Uterus (tissue), 4 donors: ENCODE measurements around the gene RTP3. TPM values are rescaled to one million over a fixed set of nuclear protein-coding genes. Genes with fewer than 3 reads are reported as not detected.

ENCODE experiments used
- DNase-seq, 2 donors: peaks; one replicate each; pipeline ENCODE4 v3.0.0-alpha.2; 2019 to 2020
- H3K27ac ChIP-seq, 2 donors: fragments of 200-600 bp; sonication (generic); 1 replicate in 1 of 2; 2 replicates in 1 of 2; pipeline ENCODE4 v1.5.1; 2016 to 2018
- H3K27me3 ChIP-seq, 2 donors: fragments of 200-600 bp; sonication (generic); one replicate each; pipeline ENCODE4 v1.5.1; 2018 to 2019; ENCODE audit warnings: control low read depth in 1 of 2
- H3K36me3 ChIP-seq, 2 donors: fragments of 200-600 bp; sonication (generic); one replicate each; pipeline ENCODE4 v1.5.1; 2019; ENCODE audit warnings: control low read depth in 1 of 2
- H3K4me1 ChIP-seq, 2 donors: fragments of 200-600 bp; sonication (generic); one replicate each; pipeline ENCODE4 v1.5.1; 2018 to 2019; ENCODE audit warnings: control low read depth in 1 of 2
- H3K4me3 ChIP-seq, 2 donors: fragments of 200-600 bp; sonication (generic); 1 replicate in 1 of 2; 2 replicates in 1 of 2; pipeline ENCODE4 v1.5.1; 2018 to 2019; ENCODE audit warnings: mild to moderate bottlenecking in 1 of 2
- H3K9me3 ChIP-seq, 2 donors: fragments of 200-600 bp; sonication (generic); one replicate each; pipeline ENCODE4 v1.5.1; 2019; ENCODE audit warnings: control low read depth in 1 of 2
- POLR2A ChIP-seq, 2 donors: fragments of 450-650 bp; IDR thresholded peaks; one replicate each; pipeline ENCODE4 v1.6.1; 2016; ENCODE audit warnings: antibody characterized with exemption in 2 of 2, mild to moderate bottlenecking in 1 of 2, moderate library complexity in 1 of 2
- intact Hi-C: fragments of 100-400 bp; cut with DNase I; formaldehyde crosslinking; loops from one replicate; pipeline ENCODE4 v1.15.1; 2023; ENCODE audit warnings: low total_unique reads
- total RNA-seq, 4 donors: library from RNA; depleted of rRNA in 3 of 4; stranded (reverse); fragments of >200 nt in 3 of 4; gene quantifications; one replicate each; pipeline versions ENCODE4 v1.1.0 to v1.2.4, GENCODE V29; 2014 to 2023
- TF ChIP-seq, protein P1 (sequence below), 4 experiments: fragments of 200-600 bp in 2 of 4; fragments of 450-650 bp in 2 of 4; sonication (generic) in 2 of 4; IDR thresholded peaks; one replicate each; pipeline ENCODE4 v1.5.1; 2016 to 2019; ENCODE audit warnings: antibody characterized with exemption in 4 of 4, mild to moderate bottlenecking in 2 of 4, moderate library complexity in 1 of 4
- donor health status: DM: yes; HTN: yes; CAD: no.

The RTP3 gene
- total RNA-seq, 4 donors from 2014 or later = not detected

DNA sequence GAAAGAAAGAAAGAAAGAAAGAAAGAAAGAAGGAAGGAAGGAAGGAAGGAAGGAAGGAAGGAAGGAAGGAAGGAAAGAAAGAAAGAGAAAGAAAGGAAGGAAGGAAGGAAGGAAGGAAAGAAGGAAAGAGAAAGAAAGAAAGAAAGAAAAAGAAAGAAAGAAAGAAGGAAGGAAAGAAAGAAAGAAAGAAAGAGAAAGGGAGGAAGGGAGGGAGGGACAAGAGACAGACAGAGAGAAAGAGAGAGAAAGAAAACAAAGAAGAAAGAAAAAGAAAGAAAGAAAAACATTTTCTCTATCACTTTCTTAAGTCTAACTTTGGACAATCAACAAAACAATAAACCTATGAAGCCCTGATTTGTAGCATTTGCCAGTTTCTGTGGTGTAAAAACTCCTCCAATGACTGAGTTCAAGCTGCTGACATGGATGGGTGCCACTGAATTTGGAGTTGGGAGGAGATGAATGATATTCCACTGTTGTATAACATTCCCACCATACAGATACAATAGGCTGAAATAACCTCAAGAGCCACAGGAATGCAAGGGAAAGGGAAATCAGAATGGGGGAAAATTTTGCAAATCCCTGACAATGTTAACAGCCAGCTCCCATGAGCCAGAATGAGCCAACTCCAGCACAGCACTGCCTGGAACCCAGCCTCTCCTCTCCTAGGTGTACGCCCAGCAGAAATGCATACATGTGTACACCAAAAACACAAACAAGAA, 15.0 kb upstream of the RTP3 start:
- no peak overlapping the region for H3K27ac ChIP-seq
- no peak overlapping the region for H3K4me3 ChIP-seq
- no peaks in the 10 kb centered on the region for H3K9me3 ChIP-seq
- no peaks in the 10 kb centered on the region for H3K27me3 ChIP-seq
- DNase-seq = no peak
- H3K4me1 ChIP-seq = no peaks in the 10 kb centered on the region
- intact Hi-C loops = loop anchor here (10.0 kb wide), 1 partner anchor 152 kb away; no protein-coding TSS in a partner anchor
- TF ChIP-seq, protein P1, sequence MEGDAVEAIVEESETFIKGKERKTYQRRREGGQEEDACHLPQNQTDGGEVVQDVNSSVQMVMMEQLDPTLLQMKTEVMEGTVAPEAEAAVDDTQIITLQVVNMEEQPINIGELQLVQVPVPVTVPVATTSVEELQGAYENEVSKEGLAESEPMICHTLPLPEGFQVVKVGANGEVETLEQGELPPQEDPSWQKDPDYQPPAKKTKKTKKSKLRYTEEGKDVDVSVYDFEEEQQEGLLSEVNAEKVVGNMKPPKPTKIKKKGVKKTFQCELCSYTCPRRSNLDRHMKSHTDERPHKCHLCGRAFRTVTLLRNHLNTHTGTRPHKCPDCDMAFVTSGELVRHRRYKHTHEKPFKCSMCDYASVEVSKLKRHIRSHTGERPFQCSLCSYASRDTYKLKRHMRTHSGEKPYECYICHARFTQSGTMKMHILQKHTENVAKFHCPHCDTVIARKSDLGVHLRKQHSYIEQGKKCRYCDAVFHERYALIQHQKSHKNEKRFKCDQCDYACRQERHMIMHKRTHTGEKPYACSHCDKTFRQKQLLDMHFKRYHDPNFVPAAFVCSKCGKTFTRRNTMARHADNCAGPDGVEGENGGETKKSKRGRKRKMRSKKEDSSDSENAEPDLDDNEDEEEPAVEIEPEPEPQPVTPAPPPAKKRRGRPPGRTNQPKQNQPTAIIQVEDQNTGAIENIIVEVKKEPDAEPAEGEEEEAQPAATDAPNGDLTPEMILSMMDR (IDR thresholded peaks at IDR 0.05) = no peak
- TF ChIP-seq POLR2A (IDR thresholded peaks at IDR 0.05) = no peak
- H3K36me3 ChIP-seq = no peaks in the 10 kb centered on the region

DNA sequence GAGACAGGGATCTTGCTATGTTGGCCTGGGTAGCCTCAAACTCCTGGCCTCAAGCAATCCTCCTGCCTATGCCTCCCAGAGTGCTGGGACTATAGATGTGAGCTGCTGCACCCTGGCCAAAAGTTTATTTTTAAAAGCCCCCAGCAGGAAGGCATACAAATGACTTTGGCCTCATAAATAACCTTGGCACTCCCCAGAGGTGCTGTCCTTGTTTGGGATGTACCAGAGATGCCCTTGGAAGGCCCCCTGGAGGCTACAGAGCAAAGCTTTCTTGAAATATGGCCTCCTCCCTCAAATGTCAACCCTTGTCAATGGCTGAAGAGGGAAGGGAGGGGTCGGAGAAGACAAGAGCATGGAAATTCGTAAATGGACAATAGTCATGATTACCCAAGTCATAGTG, 14.0 kb upstream of the RTP3 start:
- H3K27me3 ChIP-seq = no peaks in the 10 kb centered on the region
- H3K27ac ChIP-seq = no peak overlapping the region
- H3K36me3 ChIP-seq = no peaks in the 10 kb centered on the region
- H3K4me1 ChIP-seq = no peaks in the 10 kb centered on the region
- H3K4me3 ChIP-seq = no peak overlapping the region
- no peak for TF ChIP-seq POLR2A (IDR thresholded peaks at IDR 0.05)
- TF ChIP-seq, protein P1 (IDR thresholded peaks at IDR 0.05) = no peak
- DNase-seq = no peak
- intact Hi-C loops = loop anchor here (10.0 kb wide), 1 partner anchor 151 kb away; no protein-coding TSS in a partner anchor
- H3K9me3 ChIP-seq = no peaks in the 10 kb centered on the region

DNA sequence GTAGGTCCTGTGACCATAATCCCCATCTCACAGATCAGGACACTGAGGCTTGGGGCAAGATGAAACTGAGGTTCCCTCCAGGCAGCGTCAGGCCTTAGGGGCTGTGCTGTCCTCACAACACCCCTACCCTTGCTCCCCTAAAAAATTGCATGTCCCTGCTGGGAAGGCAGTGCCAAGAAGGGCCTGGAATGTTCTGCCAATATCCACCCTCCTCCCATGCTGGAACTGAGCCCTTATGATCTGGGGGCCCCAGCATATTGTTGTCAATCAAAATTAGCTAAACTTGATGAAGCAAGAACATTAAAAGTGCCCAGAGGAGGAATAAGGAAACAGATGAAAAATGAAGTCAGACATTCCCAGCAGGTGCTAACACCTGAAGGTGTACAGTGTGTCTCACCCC, 13.4 kb upstream of the RTP3 start:
- no peaks in the 10 kb centered on the region for H3K4me1 ChIP-seq
- no peak overlapping the region for H3K4me3 ChIP-seq
- H3K36me3 ChIP-seq = no peaks in the 10 kb centered on the region
- intact Hi-C loops = loop anchor here (10.0 kb wide), 1 partner anchor 150 kb away; no protein-coding TSS in a partner anchor
- H3K27ac ChIP-seq = no peak overlapping the region
- no peak for TF ChIP-seq POLR2A (IDR thresholded peaks at IDR 0.05)
- TF ChIP-seq, protein P1 (IDR thresholded peaks at IDR 0.05) = no peak
- no peak for DNase-seq
- H3K9me3 ChIP-seq = no peaks in the 10 kb centered on the region
- H3K27me3 ChIP-seq = no peaks in the 10 kb centered on the region

DNA sequence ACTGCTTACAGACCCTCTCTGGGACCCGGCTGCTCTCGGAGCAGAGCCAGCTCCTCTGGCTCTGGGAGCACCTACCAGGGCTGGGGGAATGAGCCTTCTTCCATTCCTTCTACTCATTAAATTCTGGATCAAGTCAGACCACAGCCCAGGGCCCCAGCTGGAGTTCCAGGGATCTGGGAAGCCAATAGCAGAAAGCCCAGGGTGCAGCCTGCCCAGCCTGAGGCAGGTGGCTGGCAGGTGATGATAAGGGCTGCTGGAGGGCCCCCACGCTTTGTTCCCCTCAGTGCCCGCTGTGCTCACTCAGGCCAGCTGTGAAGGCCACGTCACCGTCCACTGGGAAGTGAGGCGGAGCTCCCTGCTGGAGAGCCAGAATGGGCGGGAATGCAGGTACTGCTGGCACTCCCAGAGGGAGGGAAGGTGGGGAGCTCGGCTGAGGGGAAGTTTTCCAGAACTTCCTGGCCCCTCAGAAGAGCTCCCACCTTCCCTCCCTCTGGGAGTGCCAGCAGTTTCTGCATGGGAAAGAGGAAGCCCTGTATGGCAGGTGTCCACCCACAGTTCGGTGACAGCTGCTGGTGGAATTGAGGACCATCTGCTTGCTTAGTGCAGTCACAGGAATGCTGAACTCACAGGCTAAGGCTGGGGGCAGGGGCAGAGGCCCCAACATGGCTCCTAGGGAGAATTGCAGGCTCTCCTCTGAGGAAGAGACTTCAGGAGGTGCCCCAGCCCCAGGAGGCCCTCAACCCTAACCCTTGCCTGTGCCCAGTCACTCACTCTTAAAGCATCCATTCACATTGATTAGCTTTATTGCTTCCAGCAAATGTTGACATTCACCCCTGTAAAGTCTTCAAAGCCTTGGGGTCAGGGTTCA, 12.6 kb upstream of the RTP3 start:
- no peaks in the 10 kb centered on the region for H3K27me3 ChIP-seq
- no peaks in the 10 kb centered on the region for H3K9me3 ChIP-seq
- no peak overlapping the region for H3K27ac ChIP-seq
- intact Hi-C loops = loop anchor here (10.0 kb wide), 1 partner anchor 150 kb away; no protein-coding TSS in a partner anchor
- H3K36me3 ChIP-seq = no peaks in the 10 kb centered on the region
- no peak for DNase-seq
- H3K4me1 ChIP-seq = no peaks in the 10 kb centered on the region
- H3K4me3 ChIP-seq = no peak overlapping the region
- TF ChIP-seq POLR2A (IDR thresholded peaks at IDR 0.05) = no peak
- TF ChIP-seq, protein P1 (IDR thresholded peaks at IDR 0.05) = no peak

DNA sequence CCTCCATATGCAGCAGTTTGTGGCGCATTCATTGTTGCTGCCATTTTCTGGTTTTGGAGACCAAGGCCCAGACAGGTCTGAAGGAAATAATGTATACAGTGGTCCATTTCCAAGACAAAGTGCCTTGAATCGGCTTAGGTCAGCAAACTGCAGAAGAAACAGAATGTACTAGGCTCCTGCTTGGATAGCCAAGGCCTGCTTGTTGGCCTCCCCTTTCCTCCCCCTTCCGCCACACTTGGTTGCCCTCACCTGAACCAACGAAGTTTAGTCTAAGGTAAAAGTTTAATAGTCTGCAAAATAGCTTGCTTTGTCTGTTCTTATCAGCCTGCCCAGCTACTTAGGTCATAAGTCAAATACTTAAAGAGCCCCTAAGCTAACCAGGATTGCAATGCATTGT, 12.0 kb upstream of the RTP3 start:
- H3K27me3 ChIP-seq = no peaks in the 10 kb centered on the region
- intact Hi-C loops = loop anchor here (10.0 kb wide), 1 partner anchor 149 kb away; no protein-coding TSS in a partner anchor
- H3K4me3 ChIP-seq = no peak overlapping the region
- TF ChIP-seq, protein P1 (IDR thresholded peaks at IDR 0.05) = no peak
- H3K9me3 ChIP-seq = no peaks in the 10 kb centered on the region
- H3K36me3 ChIP-seq = no peaks in the 10 kb centered on the region
- no peak for DNase-seq
- H3K4me1 ChIP-seq = no peaks in the 10 kb centered on the region
- no peak overlapping the region for H3K27ac ChIP-seq
